Body of pancreas (tissue), 4 donors: ENCODE data around the gene AKTIP.
A peak's percentile ranks its signal among the peaks of the same experiment; 100 is the strongest.

ENCODE experiments used
- CTCF ChIP-seq, 7 experiments: fragments of 450-650 bp in 4 of 7; fragments of 200-600 bp in 3 of 7; sonication (generic) in 3 of 7; IDR thresholded peaks; one replicate each; pipeline ENCODE4 v1.5.1; 2016 to 2019; ENCODE audit warnings: antibody characterized with exemption in 7 of 7
- POLR2A ChIP-seq, 3 donors: fragments of 450-650 bp; IDR thresholded peaks; one replicate each; pipeline ENCODE4 v1.6.1; 2016; ENCODE audit warnings: antibody characterized with exemption in 3 of 3, mild to moderate bottlenecking in 2 of 3

DNA sequence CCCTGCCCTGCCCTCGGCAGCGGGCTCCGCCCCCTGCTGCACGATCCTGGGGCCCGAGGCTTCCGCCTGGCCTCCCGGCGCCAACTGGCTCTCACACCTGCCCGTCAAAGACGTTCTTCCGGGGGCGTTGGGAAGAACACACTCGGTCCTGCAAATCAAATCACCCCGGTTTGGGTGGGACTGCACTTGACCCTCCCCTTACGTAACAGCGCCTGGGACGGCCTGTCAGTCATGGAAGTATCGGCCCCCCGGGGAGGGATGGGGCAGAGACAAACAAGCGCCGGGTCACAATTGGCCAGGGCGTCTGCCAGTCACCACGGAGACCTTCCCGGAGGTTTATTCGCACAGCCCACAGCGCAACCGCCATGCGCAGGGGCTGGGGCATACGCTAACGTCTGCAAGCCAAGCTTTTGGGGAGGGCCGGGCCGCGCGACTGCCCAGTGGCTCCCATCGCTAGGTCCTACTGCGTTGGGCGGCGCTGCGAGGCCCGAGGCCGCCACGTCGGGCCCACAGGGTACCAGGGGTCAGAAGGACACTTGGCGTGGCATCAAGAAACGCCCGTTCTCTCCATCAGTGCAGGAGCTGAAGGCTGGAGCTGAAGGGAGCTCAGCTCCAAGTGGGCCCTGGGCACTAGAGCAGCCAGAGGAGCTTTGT, 388 bp upstream of the AKTIP start:
- TF ChIP-seq CTCF (IDR thresholded peaks at IDR 0.05), result peak in 2 of 7 experiments; percentile 5 to 12
- peak; percentile 92 to 94 (median 92) for TF ChIP-seq POLR2A (IDR thresholded peaks at IDR 0.05)
